WTC11 (cell line): ENCODE data around the gene TBC1D22B. TPM values are rescaled to one million over a fixed set of nuclear protein-coding genes. Genes with fewer than 3 reads are reported as not detected.

ENCODE experiments used
- ATAC-seq: fragments of 200-7000 bp; cut with Tn5 transposase; 2 replicates; pipeline ENCODE4 v1.10.0; 2021; ENCODE audit warnings: mild to moderate bottlenecking, moderate library complexity
- CTCF ChIA-PET: fragments of 300-600 bp; sonication (Branson Sonifier 250); formaldehyde crosslinking; loops from one replicate; lab custom pipeline; 2021; ENCODE audit warnings: antibody characterized with exemption; lab: Charles Lee
- POLR2A ChIA-PET: fragments of 350-600 bp; sonication (Branson Sonifier 250); formaldehyde crosslinking; loops from one replicate; lab custom pipeline; 2021; ENCODE audit warnings: antibody characterized with exemption; lab: Charles Lee
- DNase-seq: peaks from one replicate; pipeline ENCODE4 v3.0.0; 2021; ENCODE audit warnings: low spot score
- H3K27ac Mint-ChIP-seq: 2 replicates; pipeline ENCODE4 v1.8.0; 2021; ENCODE audit warnings: mixed read lengths
- H3K27me3 Mint-ChIP-seq: 2 replicates; pipeline ENCODE4 v1.8.0; 2021; ENCODE audit warnings: low read depth, mild to moderate bottlenecking, moderate library complexity, mixed read lengths
- H3K36me3 Mint-ChIP-seq: 2 replicates; pipeline ENCODE4 v1.8.0; 2021; ENCODE audit warnings: mixed read lengths
- H3K4me1 Mint-ChIP-seq: 2 replicates; pipeline ENCODE4 v1.8.0; 2022; ENCODE audit warnings: mixed read lengths
- H3K4me3 Mint-ChIP-seq: 2 replicates; pipeline ENCODE4 v1.8.0; 2021; ENCODE audit warnings: mild to moderate bottlenecking, moderate library complexity, mixed read lengths
- H3K9me3 Mint-ChIP-seq: 2 replicates; pipeline ENCODE4 v1.8.0; 2021; ENCODE audit warnings: mixed read lengths
- CDX4 ChIP-seq: fragments of 250-450 bp; sonication (Bioruptor Pico); IDR thresholded peaks from 2 replicates; pipeline ENCODE4 v1.9.0; 2021; ENCODE audit warnings: moderate library complexity, mild to moderate bottlenecking, inconsistent platforms, borderline replicate concordance
- CTCF ChIP-seq: fragments of 200-600 bp; IDR thresholded peaks from 2 replicates; pipeline ENCODE4 v1.8.0; 2022; ENCODE audit warnings: antibody characterized with exemption
- E2F1 ChIP-seq: sonication (generic); formaldehyde crosslinking; IDR thresholded peaks from 2 replicates; pipeline ENCODE4 v1.8.0; 2022; ENCODE audit warnings: mild to moderate bottlenecking, missing genetic modification reagents
- FOXK1 ChIP-seq: sonication (generic); formaldehyde crosslinking; IDR thresholded peaks from 2 replicates; pipeline ENCODE4 v1.8.0; 2022; ENCODE audit warnings: mild to moderate bottlenecking, moderate library complexity, missing genetic modification reagents
- FOXP1 ChIP-seq: sonication (generic); formaldehyde crosslinking; IDR thresholded peaks from 2 replicates; pipeline ENCODE4 v1.8.0; 2022; ENCODE audit warnings: missing genetic modification reagents, mild to moderate bottlenecking, moderate library complexity, borderline replicate concordance
- GRHL2 ChIP-seq: fragments of 250-450 bp; sonication (Bioruptor Pico); IDR thresholded peaks from 2 replicates; pipeline ENCODE4 v1.8.0; 2022; ENCODE audit warnings: mild to moderate bottlenecking, moderate library complexity; ENCODE audit not compliant: insufficient replicate concordance, severe bottlenecking
- HMGA2 ChIP-seq: fragments of 250-450 bp; sonication (Bioruptor Pico); IDR thresholded peaks from 2 replicates; pipeline ENCODE4 v1.4.0; 2021; ENCODE audit warnings: mild to moderate bottlenecking, moderate library complexity
- IRF2 ChIP-seq: sonication (generic); formaldehyde crosslinking; IDR thresholded peaks from 2 replicates; pipeline ENCODE4 v1.8.0; 2022; ENCODE audit warnings: low read depth, missing genetic modification reagents, borderline replicate concordance
- MXD4 ChIP-seq: fragments of 250-450 bp; sonication (Bioruptor Pico); IDR thresholded peaks from 2 replicates; pipeline ENCODE4 v1.8.0; 2021; ENCODE audit warnings: mild to moderate bottlenecking, moderate library complexity, borderline replicate concordance
- PRDM15 ChIP-seq: sonication (generic); formaldehyde crosslinking; IDR thresholded peaks from 2 replicates; pipeline ENCODE4 v1.8.0; 2022; ENCODE audit warnings: missing genetic modification reagents
- PREB ChIP-seq: sonication (generic); formaldehyde crosslinking; IDR thresholded peaks from 2 replicates; pipeline ENCODE4 v1.8.1; 2022; ENCODE audit warnings: mild to moderate bottlenecking, missing genetic modification reagents, moderate library complexity, borderline replicate concordance
- USF1 ChIP-seq: sonication (generic); formaldehyde crosslinking; IDR thresholded peaks from 2 replicates; pipeline ENCODE4 v1.8.0; 2022; ENCODE audit warnings: mild to moderate bottlenecking, missing genetic modification reagents
- ZNF232 ChIP-seq: sonication (generic); formaldehyde crosslinking; IDR thresholded peaks from 2 replicates; pipeline ENCODE4 v1.8.0; 2022; ENCODE audit warnings: mild to moderate bottlenecking, missing genetic modification reagents
- ZNF281 ChIP-seq: sonication (generic); formaldehyde crosslinking; IDR thresholded peaks from 2 replicates; pipeline ENCODE4 v1.8.0; 2023; ENCODE audit warnings: mild to moderate bottlenecking, missing genetic modification reagents
- ZNF532 ChIP-seq: fragments of 250-450 bp; sonication (Bioruptor Pico); IDR thresholded peaks from 2 replicates; pipeline ENCODE4 v1.9.0; 2021; ENCODE audit warnings: mild to moderate bottlenecking, borderline replicate concordance
- total RNA-seq: library from RNA; stranded (reverse); gene quantifications from 3 replicates; pipeline ENCODE4 v1.2.3, GENCODE V29; 2021

Gene TBC1D22B
- total RNA-seq, 1 experiment from 2014 or later: 16.4 TPM

GRCh38 chr6:37319156-37319555, 61.6 kb downstream of the TBC1D22B start (continued):
- no peak for TF ChIP-seq PRDM15 (CRISPR knock-in tag)
- TF ChIP-seq, all 79 proteins: peak for 0

GRCh38 chr6:37319856-37320480, 62.4 kb downstream of the TBC1D22B start:
- no peak overlapping the region for H3K4me3 Mint-ChIP-seq
- DNase-seq: no peak
- ATAC-seq: no peak
- no peaks in the 10 kb centered on the region for H3K4me1 Mint-ChIP-seq
- CTCF ChIA-PET: no interaction called here
- H3K36me3 Mint-ChIP-seq: peaks cover 20% of the 10 kb centered on the region
- no peaks in the 10 kb centered on the region for H3K27me3 Mint-ChIP-seq
- H3K27ac Mint-ChIP-seq: no peak overlapping the region
- no peaks in the 10 kb centered on the region for H3K9me3 Mint-ChIP-seq
- POLR2A ChIA-PET: no interaction called here
- no peak for TF ChIP-seq CDX4
- TF ChIP-seq ZNF532 (CRISPR knock-in tag): no peak
- no peak for TF ChIP-seq USF1
- no peak for TF ChIP-seq PREB (CRISPR knock-in tag)
- no peak for TF ChIP-seq GRHL2 (CRISPR knock-in tag)
- TF ChIP-seq HMGA2 (CRISPR knock-in tag): no peak
- TF ChIP-seq FOXK1 (CRISPR knock-in tag): no peak
- no peak for TF ChIP-seq FOXP1 (CRISPR knock-in tag)
- no peak for TF ChIP-seq ZNF281 (CRISPR knock-in tag)
- TF ChIP-seq MXD4 (CRISPR knock-in tag): no peak
- no peak for TF ChIP-seq IRF2 (CRISPR knock-in tag)
- no peak for TF ChIP-seq E2F1 (CRISPR knock-in tag)
- TF ChIP-seq CTCF: no peak
- TF ChIP-seq ZNF232 (CRISPR knock-in tag): no peak
